Endodermal cell (in vitro differentiated cells): ENCODE measurements around the gene OR1F1. TPM values are rescaled to one million over a fixed set of nuclear protein-coding genes. Genes with fewer than 3 reads are reported as not detected.
A peak's percentile ranks its signal among the peaks of the same experiment; 100 is the strongest.

ENCODE experiments used
- DNase-seq: peaks from one replicate; pipeline ENCODE4 v3.0.0-alpha.2; 2017
- H3K27ac ChIP-seq: 2 replicates; pipeline ENCODE4 v1.5.1; 2013; ENCODE audit warnings: mild to moderate bottlenecking, low read depth, low read length, moderate library complexity
- H3K27me3 ChIP-seq: 2 replicates; pipeline ENCODE4 v1.6.1; 2013; ENCODE audit warnings: mild to moderate bottlenecking, low read length, moderate library complexity; ENCODE audit not compliant: insufficient read depth, control insufficient read depth, poor library complexity, severe bottlenecking
- H3K36me3 ChIP-seq: 2 replicates; pipeline ENCODE4 v1.7.0; 2013; ENCODE audit warnings: mild to moderate bottlenecking, low read length, moderate library complexity; ENCODE audit not compliant: control insufficient read depth, insufficient read depth
- H3K4me1 ChIP-seq: one replicate; pipeline ENCODE4 v1.7.0; 2013; ENCODE audit warnings: low read length; ENCODE audit not compliant: control insufficient read depth, insufficient read depth
- H3K4me3 ChIP-seq: 2 replicates; pipeline ENCODE4 v1.5.1; 2013; ENCODE audit warnings: mild to moderate bottlenecking, low read length, moderate library complexity
- H3K9ac ChIP-seq: 2 replicates; pipeline ENCODE4 v1.6.1; 2013; ENCODE audit warnings: mild to moderate bottlenecking, low read length, moderate library complexity; ENCODE audit not compliant: poor library complexity, severe bottlenecking; ENCODE audit errors: extremely low read depth
- H3K9me3 ChIP-seq: 2 replicates; pipeline ENCODE4 v1.6.1; 2013; ENCODE audit warnings: mild to moderate bottlenecking, low read length, moderate library complexity; ENCODE audit not compliant: control insufficient read depth
- H3K27ac Mint-ChIP-seq: 2 replicates; pipeline ENCODE4 v1.8.0; 2020; ENCODE audit warnings: mixed read lengths
- H3K27me3 Mint-ChIP-seq: 2 replicates; pipeline ENCODE4 v1.8.0; 2021; ENCODE audit warnings: mild to moderate bottlenecking, mixed read lengths; ENCODE audit not compliant: insufficient read depth
- H3K36me3 Mint-ChIP-seq: 2 replicates; pipeline ENCODE4 v1.8.0; 2020; ENCODE audit warnings: low read depth, mixed read lengths
- H3K4me1 Mint-ChIP-seq: 2 replicates; pipeline ENCODE4 v1.8.0; 2020; ENCODE audit warnings: mixed read lengths
- H3K4me3 Mint-ChIP-seq: 2 replicates; pipeline ENCODE4 v1.8.0; 2020; ENCODE audit warnings: mild to moderate bottlenecking, moderate library complexity, mixed read lengths
- H3K9me3 Mint-ChIP-seq: 2 replicates; pipeline ENCODE4 v1.8.0; 2020; ENCODE audit warnings: mild to moderate bottlenecking, mixed read lengths
- WGBS, 2 experiments: methylation state at CpG; one replicate each; pipeline versions ENCODE4 v1.1.5 to v1.1.7; 2013; ENCODE audit warnings: missing lambda C conversion rate in 2 of 2, mixed read lengths in 1 of 2; ENCODE audit not compliant: insufficient coverage in 1 of 2, insufficient read length in 1 of 2; 5-methylcytosine and 5-hydroxymethylcytosine counted together
- total RNA-seq, 2 donors: library from RNA; stranded (reverse); fragmentation: NEBNext Ultra II Directional in 1 of 2; extraction: Animal tissue kit (Norgen Biotek cat#: 25700) in 1 of 2; gene quantifications; 2 replicates in 1 of 2; 3 replicates in 1 of 2; pipeline ENCODE4 v1.2.1, GENCODE V29; 2021
- TF ChIP-seq, protein P1 (sequence below): fragments of 200-600 bp; sonication (generic); conservative IDR thresholded peaks from 2 replicates; pipeline ENCODE4 v1.5.0; 2021; ENCODE audit warnings: antibody characterized with exemption, mild to moderate bottlenecking

The OR1F1 gene
- total RNA-seq, 2 donors from 2014 or later = 0.29 TPM; not detected in 1

- TF ChIP-seq, protein P1, sequence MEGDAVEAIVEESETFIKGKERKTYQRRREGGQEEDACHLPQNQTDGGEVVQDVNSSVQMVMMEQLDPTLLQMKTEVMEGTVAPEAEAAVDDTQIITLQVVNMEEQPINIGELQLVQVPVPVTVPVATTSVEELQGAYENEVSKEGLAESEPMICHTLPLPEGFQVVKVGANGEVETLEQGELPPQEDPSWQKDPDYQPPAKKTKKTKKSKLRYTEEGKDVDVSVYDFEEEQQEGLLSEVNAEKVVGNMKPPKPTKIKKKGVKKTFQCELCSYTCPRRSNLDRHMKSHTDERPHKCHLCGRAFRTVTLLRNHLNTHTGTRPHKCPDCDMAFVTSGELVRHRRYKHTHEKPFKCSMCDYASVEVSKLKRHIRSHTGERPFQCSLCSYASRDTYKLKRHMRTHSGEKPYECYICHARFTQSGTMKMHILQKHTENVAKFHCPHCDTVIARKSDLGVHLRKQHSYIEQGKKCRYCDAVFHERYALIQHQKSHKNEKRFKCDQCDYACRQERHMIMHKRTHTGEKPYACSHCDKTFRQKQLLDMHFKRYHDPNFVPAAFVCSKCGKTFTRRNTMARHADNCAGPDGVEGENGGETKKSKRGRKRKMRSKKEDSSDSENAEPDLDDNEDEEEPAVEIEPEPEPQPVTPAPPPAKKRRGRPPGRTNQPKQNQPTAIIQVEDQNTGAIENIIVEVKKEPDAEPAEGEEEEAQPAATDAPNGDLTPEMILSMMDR = no peak
- Mint-ChIP-seq H3K4me3 (peak overlapping the region; percentile 78), H3K36me3 (no peaks in the 10 kb centered on the region), H3K4me1 (peaks cover 2% of the 10 kb centered on the region), H3K27me3 (peaks cover 73% of the 10 kb centered on the region), H3K27ac (peak overlapping the region; percentile 5), H3K9me3 (no peaks in the 10 kb centered on the region)
- Histone ChIP-seq H3K4me3 (peak overlapping the region; percentile 92), H3K9ac (peak overlapping the region; percentile 15), H3K27me3 (peaks cover 62% of the 10 kb centered on the region), H3K9me3 (no peaks in the 10 kb centered on the region), H3K36me3 (no peaks in the 10 kb centered on the region), H3K27ac (no peak overlapping the region), H3K4me1 (no peaks in the 10 kb centered on the region)
- 1 to 3% methylated on average over 30 to 40 of the region's 42 CpGs for WGBS, 2 experiments
- peak; percentile 83 for DNase-seq
Observed at GRCh38 chr16:3183445-3184139, 4.4 kb upstream of the OR1F1 start.

GRCh38 chr16:3186946-3187690 is 886 bp upstream of the OR1F1 start:
- WGBS, 2 experiments = 87 to 93% methylated on average over 18 to 23 of the region's 23 CpGs
- peak overlapping the region; percentile 88 for H3K4me3 ChIP-seq

GRCh38 chr16:3188675-3188924 is 596 bp downstream of the OR1F1 start:
- Histone ChIP-seq H3K9ac (peak overlapping the region; percentile 51), H3K27me3 (peaks cover 38% of the 10 kb centered on the region), H3K27ac (no peak overlapping the region), H3K9me3 (no peaks in the 10 kb centered on the region), H3K4me3 (peak overlapping the region; percentile 88), H3K4me1 (no peaks in the 10 kb centered on the region), H3K36me3 (no peaks in the 10 kb centered on the region)
- Mint-ChIP-seq H3K4me3 (peak overlapping the region; percentile 93), H3K27ac (no peak overlapping the region), H3K9me3 (peaks cover 9% of the 10 kb centered on the region), H3K4me1 (peaks cover 7% of the 10 kb centered on the region), H3K27me3 (peaks cover 66% of the 10 kb centered on the region), H3K36me3 (no peaks in the 10 kb centered on the region)
- TF ChIP-seq, protein P1 = no peak
- no peak for DNase-seq
- 0% methylated on average over 11 to 13 of the region's 13 CpGs for WGBS, 2 experiments

More at GRCh38 chr16:3186946-3187690, 886 bp upstream of the OR1F1 start:
- Mint-ChIP-seq H3K4me3 (peak overlapping the region; percentile 93), H3K27me3 (peaks cover 68% of the 10 kb centered on the region), H3K27ac (no peak overlapping the region), H3K36me3 (no peaks in the 10 kb centered on the region), H3K4me1 (peaks cover 7% of the 10 kb centered on the region), H3K9me3 (no peaks in the 10 kb centered on the region)
- Histone ChIP-seq H3K36me3 (no peaks in the 10 kb centered on the region), H3K4me1 (no peaks in the 10 kb centered on the region), H3K9ac (no peak overlapping the region), H3K27ac (no peak overlapping the region), H3K27me3 (peaks cover 52% of the 10 kb centered on the region), H3K9me3 (no peaks in the 10 kb centered on the region)
- TF ChIP-seq, protein P1 = no peak
- DNase-seq = peak; percentile 53
